ENCODE results near the gene GPR108. TPM values are rescaled to one million over a fixed set of nuclear protein-coding genes. Genes with fewer than 3 reads are reported as not detected.

Gene GPR108
- total and polyA plus RNA-seq, 2 experiments from 2014 or later, result 66.6 to 120 TPM

DNA sequence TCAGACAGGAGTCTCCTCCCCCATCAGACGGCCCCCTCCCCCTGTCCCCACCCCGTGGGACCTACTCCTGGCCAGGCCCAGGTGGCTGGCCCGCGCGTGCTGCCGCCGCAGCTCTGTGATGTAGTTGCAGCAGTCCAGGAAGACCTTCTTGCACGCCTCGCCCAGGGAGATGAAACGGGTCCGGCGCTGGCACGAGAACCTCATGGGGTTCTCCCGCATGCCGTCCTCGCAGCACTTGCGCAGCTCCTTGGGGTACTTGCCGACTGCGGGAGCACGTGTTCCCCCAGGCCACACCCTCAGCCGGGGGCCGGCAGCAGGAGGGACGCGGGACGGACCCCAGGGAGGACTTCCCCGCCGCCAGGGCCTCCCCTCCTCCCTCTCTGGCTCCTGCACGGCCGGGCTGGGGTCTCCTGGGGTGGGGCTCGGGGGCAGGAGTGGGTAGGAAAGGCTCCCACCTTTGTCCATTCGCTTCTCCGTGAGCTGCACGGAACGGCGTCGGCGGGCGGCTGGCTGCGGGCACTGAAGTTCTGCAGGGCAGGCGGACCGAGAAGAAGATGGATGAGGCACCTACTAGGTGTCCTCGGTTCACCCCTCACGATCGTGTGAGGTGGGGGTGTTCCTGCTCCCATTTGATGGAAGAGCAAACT, 30.2 kb downstream of the GPR108 start:
- TF ChIP-seq EZH2phosphoT487 (IDR thresholded peaks at IDR 0.05; ENCODE audit: low read depth, severe bottlenecking, unreplicated experiment) (no peak), EZH2 (IDR thresholded peaks at IDR 0.05; ENCODE audit: borderline replicate concordance) (no peak)
- TF ChIP-seq, protein P1, sequence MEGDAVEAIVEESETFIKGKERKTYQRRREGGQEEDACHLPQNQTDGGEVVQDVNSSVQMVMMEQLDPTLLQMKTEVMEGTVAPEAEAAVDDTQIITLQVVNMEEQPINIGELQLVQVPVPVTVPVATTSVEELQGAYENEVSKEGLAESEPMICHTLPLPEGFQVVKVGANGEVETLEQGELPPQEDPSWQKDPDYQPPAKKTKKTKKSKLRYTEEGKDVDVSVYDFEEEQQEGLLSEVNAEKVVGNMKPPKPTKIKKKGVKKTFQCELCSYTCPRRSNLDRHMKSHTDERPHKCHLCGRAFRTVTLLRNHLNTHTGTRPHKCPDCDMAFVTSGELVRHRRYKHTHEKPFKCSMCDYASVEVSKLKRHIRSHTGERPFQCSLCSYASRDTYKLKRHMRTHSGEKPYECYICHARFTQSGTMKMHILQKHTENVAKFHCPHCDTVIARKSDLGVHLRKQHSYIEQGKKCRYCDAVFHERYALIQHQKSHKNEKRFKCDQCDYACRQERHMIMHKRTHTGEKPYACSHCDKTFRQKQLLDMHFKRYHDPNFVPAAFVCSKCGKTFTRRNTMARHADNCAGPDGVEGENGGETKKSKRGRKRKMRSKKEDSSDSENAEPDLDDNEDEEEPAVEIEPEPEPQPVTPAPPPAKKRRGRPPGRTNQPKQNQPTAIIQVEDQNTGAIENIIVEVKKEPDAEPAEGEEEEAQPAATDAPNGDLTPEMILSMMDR (IDR thresholded peaks at IDR 0.05; ENCODE audit: poor library complexity), result no peak
- no peak overlapping the region for H3K4me3 ChIP-seq
- H3K27me3 ChIP-seq, result peaks cover 30% of the 10 kb centered on the region
- no peak overlapping the region for H3K4me2 ChIP-seq
- no peaks in the 10 kb centered on the region for H3K79me2 ChIP-seq
- H4K20me1 ChIP-seq (ENCODE audit: insufficient read depth, poor library complexity, severe bottlenecking), result no peaks in the 10 kb centered on the region
- DNase-seq (ENCODE audit: low spot score), result no peak
- H3K4me1 ChIP-seq (ENCODE audit: insufficient read depth), result no peaks in the 10 kb centered on the region
- no peaks in the 10 kb centered on the region for H3K9me2 ChIP-seq (replicated peaks; ENCODE audit: insufficient read depth)
- H3K36me3 ChIP-seq (replicated peaks; ENCODE audit: insufficient read depth, low read depth), result no peaks in the 10 kb centered on the region
- no peaks in the 10 kb centered on the region for H3K9me3 ChIP-seq (ENCODE audit: low read depth)
- H3K27ac ChIP-seq, result no peak overlapping the region
- WGBS (ENCODE audit: low lambda C conversion rate, missing lambda C conversion rate), result 93% methylated on average over 39 of the region's 44 CpGs
- H2AFZ ChIP-seq, result no peak overlapping the region

- Histone ChIP-seq H3K4me1 (ENCODE audit: insufficient read depth) (no peaks in the 10 kb centered on the region), H3K36me3 (replicated peaks; ENCODE audit: insufficient read depth, low read depth) (no peaks in the 10 kb centered on the region), H4K20me1 (ENCODE audit: insufficient read depth, poor library complexity, severe bottlenecking) (no peaks in the 10 kb centered on the region), H3K9me3 (ENCODE audit: low read depth) (no peaks in the 10 kb centered on the region), H3K9me2 (replicated peaks; ENCODE audit: insufficient read depth) (no peaks in the 10 kb centered on the region), H3K4me3 (no peak overlapping the region), H3K27me3 (peaks cover 28% of the 10 kb centered on the region), H3K79me2 (no peaks in the 10 kb centered on the region), H2AFZ (no peak overlapping the region), H3K27ac (no peak overlapping the region), H3K4me2 (no peak overlapping the region)
- TF ChIP-seq, protein P1 (IDR thresholded peaks at IDR 0.05; ENCODE audit: poor library complexity), result no peak
- TF ChIP-seq EZH2phosphoT487 (IDR thresholded peaks at IDR 0.05; ENCODE audit: low read depth, severe bottlenecking, unreplicated experiment), result no peak
- no peak for TF ChIP-seq EZH2 (IDR thresholded peaks at IDR 0.05; ENCODE audit: borderline replicate concordance)
- no peak for DNase-seq (ENCODE audit: low spot score)
- no CpG with 5 or more reads among the region's 3 CpGs for WGBS (ENCODE audit: low lambda C conversion rate, missing lambda C conversion rate)
Observed at GRCh38 chr19:6706633-6706958, 30.8 kb downstream of the GPR108 start.

- Histone ChIP-seq H4K20me1 (ENCODE audit: insufficient read depth, poor library complexity, severe bottlenecking) (no peaks in the 10 kb centered on the region), H3K27me3 (peaks cover 23% of the 10 kb centered on the region), H3K4me3 (no peak overlapping the region), H3K4me1 (ENCODE audit: insufficient read depth) (no peaks in the 10 kb centered on the region), H3K4me2 (no peak overlapping the region), H3K9me2 (replicated peaks; ENCODE audit: insufficient read depth) (no peaks in the 10 kb centered on the region), H3K9me3 (ENCODE audit: low read depth) (no peaks in the 10 kb centered on the region), H3K27ac (no peak overlapping the region), H2AFZ (no peak overlapping the region), H3K79me2 (no peaks in the 10 kb centered on the region), H3K36me3 (replicated peaks; ENCODE audit: insufficient read depth, low read depth) (no peaks in the 10 kb centered on the region)
- 82% methylated on average over 8 of the region's 11 CpGs for WGBS (ENCODE audit: low lambda C conversion rate, missing lambda C conversion rate)
- no peak for DNase-seq (ENCODE audit: low spot score)
- TF ChIP-seq, protein P1 (IDR thresholded peaks at IDR 0.05; ENCODE audit: poor library complexity), result no peak
- no peak for TF ChIP-seq EZH2 (IDR thresholded peaks at IDR 0.05; ENCODE audit: borderline replicate concordance)
- no peak for TF ChIP-seq EZH2phosphoT487 (IDR thresholded peaks at IDR 0.05; ENCODE audit: low read depth, severe bottlenecking, unreplicated experiment)
Observed at GRCh38 chr19:6705931-6706632, 31.3 kb downstream of the GPR108 start.

Data from hepatocyte (in vitro differentiated cells).